GM21619 (cell line): ENCODE measurements around the gene RREB1.

Experiments used
- ATAC-seq: cut with Tn5 transposase; IDR thresholded peaks from one replicate; pipeline ENCODE4 v1.9.1; 2021; ENCODE audit not compliant: unreplicated experiment

The RREB1 gene

DNA sequence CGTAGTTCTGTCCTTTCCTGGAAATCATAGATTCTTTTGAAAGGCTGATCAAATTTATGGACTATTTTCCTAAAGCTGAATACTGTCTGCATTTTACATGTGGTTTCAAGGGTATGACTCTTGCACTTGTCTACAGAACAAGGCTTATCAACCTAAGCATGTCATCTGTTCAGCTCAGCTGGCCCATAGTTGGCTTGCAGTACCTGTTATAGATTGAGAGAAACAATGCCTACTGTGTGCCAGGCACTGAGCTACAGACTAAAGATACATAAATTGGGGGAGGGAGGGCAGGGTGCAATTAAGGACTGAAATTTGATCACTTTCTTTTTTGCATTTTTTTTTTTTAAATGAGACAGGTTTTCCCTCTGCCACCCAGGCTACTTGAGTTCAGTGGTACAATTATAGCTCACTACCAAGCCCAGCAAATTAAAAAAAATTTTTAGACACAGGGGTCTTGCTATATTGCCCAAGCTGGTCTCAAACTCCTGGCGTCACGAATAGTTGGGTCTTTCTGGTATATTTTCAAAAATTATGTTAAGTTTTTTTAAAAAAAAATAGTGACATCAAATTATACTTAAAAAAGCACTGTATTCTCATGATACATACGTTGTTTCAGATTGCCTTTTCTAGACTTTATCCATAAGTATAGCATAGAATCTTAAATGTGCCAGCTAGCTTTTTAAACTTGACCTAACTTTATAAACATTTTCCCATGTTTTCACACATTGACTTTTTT lies 52.2 kb downstream of the RREB1 start:
- no peak for ATAC-seq

- no peak for ATAC-seq
Observed at GRCh38 chr6:7161253-7161623, 53.5 kb downstream of the RREB1 start.

GRCh38 chr6:7161845-7162244 lies 54.1 kb downstream of the RREB1 start:
- no peak for ATAC-seq

DNA sequence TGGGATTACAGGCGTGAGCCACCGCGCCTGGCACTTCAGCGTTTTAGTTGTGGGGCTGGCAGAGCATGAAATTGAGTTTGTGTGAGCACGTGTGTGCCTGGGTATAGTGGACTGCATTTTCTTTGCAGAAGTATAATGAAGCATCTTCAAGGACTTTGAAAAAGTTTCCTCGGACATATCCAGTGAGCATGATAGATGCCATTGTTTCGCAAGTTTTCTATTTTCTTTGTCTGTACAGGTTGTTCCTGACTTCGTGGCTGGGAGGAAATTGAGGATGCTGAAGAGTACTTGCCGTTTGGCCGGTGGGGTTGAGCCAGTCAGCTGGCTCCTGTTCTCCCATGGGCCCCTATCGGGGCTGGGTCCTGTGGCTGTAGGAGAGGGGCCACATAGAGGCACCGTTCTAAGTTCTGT lies 55.9 kb downstream of the RREB1 start:
- no peak for ATAC-seq

- ATAC-seq: no peak
Observed at GRCh38 chr6:7164536-7165001, 56.8 kb downstream of the RREB1 start.

DNA sequence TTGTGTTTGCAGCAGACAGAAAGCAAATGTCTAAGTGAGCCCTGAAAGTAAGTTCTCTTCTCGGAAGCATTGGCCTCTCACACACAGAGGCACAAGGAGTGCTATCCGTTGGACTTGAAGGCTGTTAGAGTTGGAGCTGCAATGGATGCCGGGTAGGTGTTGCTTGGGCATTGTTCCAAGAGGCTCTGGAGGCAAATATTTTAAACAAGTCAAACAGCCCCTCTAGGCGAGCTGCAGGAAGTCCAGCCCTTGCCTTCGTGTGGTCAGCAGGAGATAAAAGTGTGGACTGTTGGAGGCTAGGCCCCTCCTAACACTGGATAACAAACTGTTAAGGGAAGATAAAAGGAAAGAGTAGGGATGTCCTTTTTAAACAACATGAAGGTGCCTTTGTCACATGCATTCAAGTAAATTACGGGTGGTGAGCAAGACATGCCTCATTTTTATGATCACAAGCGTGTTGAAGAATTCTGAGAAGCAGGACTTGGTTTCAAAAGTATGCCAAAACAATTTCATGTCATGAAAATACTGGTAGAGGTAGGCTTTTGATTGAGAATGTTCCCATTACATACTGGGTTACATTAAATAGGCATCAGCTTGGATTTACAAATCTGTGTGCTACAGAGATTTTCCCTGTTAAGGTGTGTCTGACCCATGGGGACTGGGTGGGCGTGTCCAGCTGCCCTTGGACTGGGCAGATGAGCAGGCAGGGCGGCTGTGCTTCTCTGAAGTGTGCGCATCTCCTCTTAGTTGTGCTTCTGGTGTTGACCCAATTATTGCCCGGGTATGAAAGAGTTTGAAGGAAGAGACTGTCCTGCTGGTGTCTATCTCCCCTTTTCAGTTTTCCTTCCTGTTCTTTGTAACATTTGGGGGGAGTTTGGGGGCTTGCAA lies 57.5 kb downstream of the RREB1 start:
- ATAC-seq: no peak

GRCh38 chr6:7165890-7166267 lies 58.1 kb downstream of the RREB1 start:
- ATAC-seq: no peak

DNA sequence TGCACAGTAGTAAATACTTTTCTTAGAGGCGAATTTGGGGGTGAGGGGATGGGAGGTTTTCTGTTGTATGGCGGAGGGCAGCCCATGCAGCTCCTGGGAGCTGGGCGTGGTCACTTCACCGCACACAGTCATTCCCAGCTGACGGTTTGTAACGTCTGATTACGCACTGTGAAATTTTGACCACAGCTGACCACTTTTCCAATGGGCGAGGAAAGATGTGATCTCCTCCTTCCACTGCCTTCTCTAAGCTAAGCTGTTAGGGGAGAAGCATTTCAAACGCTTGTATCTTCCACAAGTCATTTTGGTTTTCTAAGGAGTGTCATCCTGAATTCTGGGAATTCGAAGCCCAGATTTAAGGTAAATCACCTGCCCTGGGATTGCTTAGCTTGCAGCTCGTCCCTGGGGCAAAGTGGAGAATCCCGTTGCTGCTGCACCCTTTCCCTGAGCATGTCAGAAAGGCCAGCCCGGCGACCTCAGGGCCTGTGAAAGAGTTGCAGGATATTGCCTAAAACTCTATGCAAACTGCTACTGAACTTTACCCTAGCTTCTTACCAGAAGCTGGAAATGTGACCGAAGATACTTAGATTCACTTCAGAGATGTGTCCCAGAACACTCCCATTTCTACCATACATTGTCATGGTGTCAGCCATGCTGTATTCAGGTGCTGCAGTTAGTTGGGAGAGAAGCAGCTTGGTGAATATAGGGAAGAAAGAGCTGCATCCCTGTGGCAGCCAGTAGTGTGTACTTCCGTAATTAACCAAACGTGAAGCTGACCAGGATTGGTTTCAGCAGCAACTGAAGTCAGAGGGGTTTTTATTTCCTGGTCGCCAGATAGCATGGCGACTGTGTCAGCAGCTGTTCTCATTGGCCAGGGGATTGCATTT lies 58.9 kb downstream of the RREB1 start:
- ATAC-seq: no peak

GRCh38 chr6:7169296-7169721 lies 61.5 kb downstream of the RREB1 start:
- no peak for ATAC-seq

- ATAC-seq: no peak
Observed at GRCh38 chr6:7170117-7170732, 62.5 kb downstream of the RREB1 start.

- no peak for ATAC-seq
Observed at GRCh38 chr6:7171119-7171518, 63.4 kb downstream of the RREB1 start.

DNA sequence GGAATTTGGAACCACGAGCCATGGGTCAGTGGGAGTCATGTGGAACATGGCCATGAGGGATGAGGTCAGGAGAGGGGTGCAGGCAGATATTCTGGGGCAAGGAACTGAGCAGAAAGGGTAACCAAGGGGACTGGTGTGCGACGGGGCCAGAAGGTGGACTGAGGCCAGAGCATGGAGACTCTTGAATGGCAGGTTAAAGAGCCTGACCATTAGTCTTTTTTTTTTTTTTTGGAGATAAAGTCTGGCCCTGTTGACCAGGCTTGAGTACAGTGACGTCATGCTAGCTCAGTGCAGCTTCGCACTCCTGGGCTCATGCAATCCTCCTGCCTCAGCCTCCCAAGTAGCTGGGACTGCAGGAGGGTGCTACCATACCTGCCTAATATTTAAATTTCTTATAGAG lies 64.0 kb downstream of the RREB1 start:
- ATAC-seq: no peak

- ATAC-seq: no peak
Observed at GRCh38 chr6:7172649-7173048, 64.9 kb downstream of the RREB1 start.

DNA sequence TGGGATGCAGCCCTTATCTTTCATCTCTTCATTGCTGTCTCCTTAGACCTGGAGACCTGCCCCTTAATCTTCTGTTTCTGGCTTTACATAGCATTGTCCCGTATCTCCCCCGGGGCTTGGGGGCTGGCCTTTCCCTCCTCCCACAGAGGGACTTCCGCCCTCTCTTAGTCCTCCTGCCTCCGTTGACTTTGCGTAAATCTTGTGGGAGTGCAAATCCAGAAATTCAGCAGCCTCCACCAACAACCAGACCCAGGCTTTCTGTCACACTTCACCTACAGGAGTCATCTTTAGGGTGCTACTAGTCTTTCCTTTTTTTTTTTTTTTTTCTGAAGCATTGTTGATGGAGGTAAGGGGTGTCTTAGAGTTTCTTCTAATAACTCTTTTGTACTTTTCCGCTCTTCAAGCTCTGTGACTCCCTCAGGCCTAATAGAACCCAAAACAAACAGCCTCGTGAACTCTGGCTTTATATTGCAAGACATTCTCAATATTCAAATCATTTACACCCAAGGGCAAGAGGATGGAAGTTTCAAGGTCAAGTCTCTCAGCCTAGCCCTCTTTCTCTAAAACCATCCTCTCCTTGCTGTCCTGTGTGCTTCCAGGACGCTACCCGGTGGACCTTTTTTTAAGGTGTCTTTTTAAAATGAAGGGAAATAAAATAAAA lies 66.2 kb downstream of the RREB1 start:
- ATAC-seq: no peak

GRCh38 chr6:7175462-7175861 lies 67.7 kb downstream of the RREB1 start:
- no peak for ATAC-seq

GRCh38 chr6:7176208-7176607 lies 68.4 kb downstream of the RREB1 start:
- ATAC-seq: no peak

DNA sequence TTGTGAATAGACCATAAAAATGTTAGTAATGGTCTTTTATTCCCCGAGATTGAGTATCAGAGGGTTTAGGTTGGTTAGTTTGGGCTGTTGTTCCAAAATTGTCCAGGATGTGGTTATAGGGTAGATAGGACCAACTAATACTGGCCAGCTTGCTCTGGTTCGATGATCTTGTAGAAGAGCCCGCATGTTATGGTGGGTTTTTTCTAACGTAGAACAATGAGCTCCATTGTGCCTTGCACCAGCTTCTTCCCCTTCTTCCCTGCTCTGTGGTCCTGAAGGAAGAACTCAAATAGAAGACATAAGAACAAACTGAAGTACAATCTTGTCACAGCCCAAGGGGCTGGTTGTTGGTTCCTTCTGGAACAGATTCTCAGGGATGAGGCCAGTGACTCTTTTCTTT lies 70.5 kb downstream of the RREB1 start:
- ATAC-seq: no peak

- ATAC-seq: no peak
Observed at GRCh38 chr6:7180751-7181150, 73.0 kb downstream of the RREB1 start.

DNA sequence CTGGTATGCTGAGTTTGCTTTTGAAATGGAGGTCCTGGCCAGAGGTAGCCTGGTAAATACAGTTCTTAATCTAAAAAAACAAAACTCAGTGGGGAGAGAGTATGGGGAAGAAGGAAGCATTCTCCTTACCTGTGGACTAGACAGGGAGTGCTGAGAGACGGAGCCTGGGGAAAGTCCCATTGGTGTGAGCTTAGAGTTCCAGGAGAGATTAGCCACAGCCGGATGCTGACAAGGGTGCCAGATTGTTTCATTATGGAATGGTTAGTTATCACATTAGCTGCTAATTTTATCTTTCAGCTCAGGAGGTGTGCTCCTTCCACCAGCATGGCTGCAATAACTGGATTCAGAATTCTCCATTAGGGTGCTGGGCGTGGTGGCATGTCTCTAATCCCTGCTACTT lies 75.9 kb downstream of the RREB1 start:
- ATAC-seq: no peak

DNA sequence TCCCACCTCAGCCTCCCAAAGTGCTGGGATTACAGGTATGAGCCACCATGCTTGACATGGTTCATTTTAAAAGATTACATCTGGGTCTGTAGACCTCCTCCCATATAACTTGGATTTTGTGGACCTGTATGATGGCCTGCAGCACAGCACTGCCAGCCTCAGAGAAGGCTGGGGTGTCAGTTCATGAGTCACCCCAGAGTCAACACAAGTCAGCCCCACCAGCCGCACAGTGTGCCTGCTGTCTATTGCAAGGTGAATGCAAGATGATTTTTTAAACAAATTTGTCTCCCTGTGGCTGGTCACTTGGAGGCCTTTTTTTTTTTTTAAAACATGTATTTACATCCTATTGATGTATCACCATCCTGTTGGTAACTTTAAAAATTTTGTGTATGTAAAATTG lies 76.7 kb downstream of the RREB1 start:
- ATAC-seq: no peak
